ENCODE measurements around the gene ELMO3.

DNA sequence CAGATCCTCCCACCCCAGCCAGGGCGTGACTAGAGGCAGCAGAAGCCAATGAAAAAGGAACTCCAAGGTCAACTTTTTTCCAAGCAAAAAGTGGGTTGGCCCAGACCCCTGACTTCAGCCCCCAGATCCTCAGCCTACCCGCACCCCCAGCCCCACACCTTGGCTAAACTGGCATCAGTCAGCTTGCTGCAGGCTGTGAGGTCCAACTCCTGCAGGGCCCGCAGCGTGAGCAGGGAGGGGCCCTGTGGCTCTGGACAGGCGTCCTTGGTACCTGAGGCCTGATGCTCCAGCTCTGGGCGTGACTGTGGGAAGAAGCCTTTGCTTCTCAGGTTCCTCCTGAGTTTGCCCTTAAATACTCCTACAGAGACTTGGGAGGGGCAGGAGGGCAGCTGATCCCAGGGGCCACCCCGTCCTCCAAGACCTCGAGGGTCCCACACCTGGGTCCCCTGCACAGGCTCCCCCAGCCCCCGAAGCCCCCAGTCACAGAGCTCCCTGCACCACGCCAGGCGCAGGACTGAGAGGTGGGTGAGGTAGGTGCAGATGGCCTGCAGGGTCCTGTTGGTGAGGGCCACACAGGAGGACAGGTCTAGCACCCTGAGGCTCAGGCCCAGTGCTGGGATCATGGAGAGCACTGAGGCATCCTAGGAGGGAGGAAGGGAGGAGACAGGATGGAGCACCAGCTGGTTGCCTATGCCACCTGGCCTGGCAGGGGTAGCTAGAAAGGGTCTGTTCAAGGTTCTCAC, 9.4 kb downstream of the ELMO3 start:
- TF ChIP-seq, protein P1, sequence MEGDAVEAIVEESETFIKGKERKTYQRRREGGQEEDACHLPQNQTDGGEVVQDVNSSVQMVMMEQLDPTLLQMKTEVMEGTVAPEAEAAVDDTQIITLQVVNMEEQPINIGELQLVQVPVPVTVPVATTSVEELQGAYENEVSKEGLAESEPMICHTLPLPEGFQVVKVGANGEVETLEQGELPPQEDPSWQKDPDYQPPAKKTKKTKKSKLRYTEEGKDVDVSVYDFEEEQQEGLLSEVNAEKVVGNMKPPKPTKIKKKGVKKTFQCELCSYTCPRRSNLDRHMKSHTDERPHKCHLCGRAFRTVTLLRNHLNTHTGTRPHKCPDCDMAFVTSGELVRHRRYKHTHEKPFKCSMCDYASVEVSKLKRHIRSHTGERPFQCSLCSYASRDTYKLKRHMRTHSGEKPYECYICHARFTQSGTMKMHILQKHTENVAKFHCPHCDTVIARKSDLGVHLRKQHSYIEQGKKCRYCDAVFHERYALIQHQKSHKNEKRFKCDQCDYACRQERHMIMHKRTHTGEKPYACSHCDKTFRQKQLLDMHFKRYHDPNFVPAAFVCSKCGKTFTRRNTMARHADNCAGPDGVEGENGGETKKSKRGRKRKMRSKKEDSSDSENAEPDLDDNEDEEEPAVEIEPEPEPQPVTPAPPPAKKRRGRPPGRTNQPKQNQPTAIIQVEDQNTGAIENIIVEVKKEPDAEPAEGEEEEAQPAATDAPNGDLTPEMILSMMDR (IDR thresholded peaks at IDR 0.05), result no peak
- TF ChIP-seq POLR2A (IDR thresholded peaks at IDR 0.05), result no peak
